ENCODE results near the gene NANOS3.

Gene NANOS3

GRCh38 chr19:13864667-13865570 lies 12.0 kb upstream of the NANOS3 start:
- DNase-seq: no peak

- peak in 1 of 2 donors; percentile 31 for DNase-seq
Observed at GRCh38 chr19:13865571-13866462, 11.1 kb upstream of the NANOS3 start.

- no peak for DNase-seq
Observed at GRCh38 chr19:13866463-13867046, 10.4 kb upstream of the NANOS3 start.

GRCh38 chr19:13868663-13869062 lies 8.3 kb upstream of the NANOS3 start:
- DNase-seq: no peak

GRCh38 chr19:13869281-13869680 lies 7.7 kb upstream of the NANOS3 start:
- DNase-seq: no peak

- DNase-seq: no peak
Observed at GRCh38 chr19:13870873-13871272, 6.1 kb upstream of the NANOS3 start.

GRCh38 chr19:13872339-13872694 lies 4.6 kb upstream of the NANOS3 start:
- DNase-seq: no peak

- DNase-seq: no peak
Observed at GRCh38 chr19:13872695-13873389, 4.1 kb upstream of the NANOS3 start.

- no peak for DNase-seq
Observed at GRCh38 chr19:13873834-13874515, 3.0 kb upstream of the NANOS3 start.

- DNase-seq: no peak
Observed at GRCh38 chr19:13875824-13876223, 1.1 kb upstream of the NANOS3 start.

GRCh38 chr19:13877303-13877702 lies 369 bp downstream of the NANOS3 start:
- no peak for DNase-seq

GRCh38 chr19:13880059-13881043 lies 3.4 kb downstream of the NANOS3 start:
- peak; percentile 97 to 98 for DNase-seq

- DNase-seq: peak in 1 of 2 donors; percentile 43
Observed at GRCh38 chr19:13881251-13881691, 4.3 kb downstream of the NANOS3 start.

- peak in 1 of 2 donors; percentile 55 for DNase-seq
Observed at GRCh38 chr19:13881692-13882418, 4.9 kb downstream of the NANOS3 start.

- no peak for DNase-seq
Observed at GRCh38 chr19:13882419-13882795, 5.5 kb downstream of the NANOS3 start.

GRCh38 chr19:13882836-13883235 lies 5.9 kb downstream of the NANOS3 start:
- no peak for DNase-seq

GRCh38 chr19:13883516-13884064 lies 6.7 kb downstream of the NANOS3 start:
- no peak for DNase-seq

- DNase-seq: no peak
Observed at GRCh38 chr19:13884726-13885591, 8.0 kb downstream of the NANOS3 start.

Data from CD4-positive, alpha-beta T cell treated with Interferon alpha-2 for 1 hour (primary cell).